ENCODE results near the gene NKTR.

DNA sequence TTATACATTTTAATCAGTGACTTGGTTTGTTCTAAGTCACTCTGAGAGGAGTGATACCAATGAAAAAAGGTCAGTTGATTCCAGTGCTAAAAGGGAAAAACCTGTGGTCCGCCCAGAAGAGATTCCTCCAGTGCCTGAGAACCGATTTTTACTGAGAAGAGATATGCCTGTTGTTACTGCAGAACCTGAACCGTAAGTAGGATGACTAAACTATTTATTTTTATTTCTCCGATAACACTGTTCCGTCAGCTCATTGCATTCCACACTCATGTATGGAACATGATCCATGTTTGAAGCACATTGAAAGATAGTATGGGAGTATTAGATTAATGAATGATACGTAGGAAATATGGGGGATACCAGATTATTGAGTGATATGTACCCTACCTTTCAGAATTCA lies 33.1 kb downstream of the NKTR start:
- TF ChIP-seq POLR2A (IDR thresholded peaks at IDR 0.05): no peak
- TF ChIP-seq, protein P1, sequence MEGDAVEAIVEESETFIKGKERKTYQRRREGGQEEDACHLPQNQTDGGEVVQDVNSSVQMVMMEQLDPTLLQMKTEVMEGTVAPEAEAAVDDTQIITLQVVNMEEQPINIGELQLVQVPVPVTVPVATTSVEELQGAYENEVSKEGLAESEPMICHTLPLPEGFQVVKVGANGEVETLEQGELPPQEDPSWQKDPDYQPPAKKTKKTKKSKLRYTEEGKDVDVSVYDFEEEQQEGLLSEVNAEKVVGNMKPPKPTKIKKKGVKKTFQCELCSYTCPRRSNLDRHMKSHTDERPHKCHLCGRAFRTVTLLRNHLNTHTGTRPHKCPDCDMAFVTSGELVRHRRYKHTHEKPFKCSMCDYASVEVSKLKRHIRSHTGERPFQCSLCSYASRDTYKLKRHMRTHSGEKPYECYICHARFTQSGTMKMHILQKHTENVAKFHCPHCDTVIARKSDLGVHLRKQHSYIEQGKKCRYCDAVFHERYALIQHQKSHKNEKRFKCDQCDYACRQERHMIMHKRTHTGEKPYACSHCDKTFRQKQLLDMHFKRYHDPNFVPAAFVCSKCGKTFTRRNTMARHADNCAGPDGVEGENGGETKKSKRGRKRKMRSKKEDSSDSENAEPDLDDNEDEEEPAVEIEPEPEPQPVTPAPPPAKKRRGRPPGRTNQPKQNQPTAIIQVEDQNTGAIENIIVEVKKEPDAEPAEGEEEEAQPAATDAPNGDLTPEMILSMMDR (IDR thresholded peaks at IDR 0.05): no peak
